ENCODE data around the gene SORCS2.

Gene SORCS2

DNA sequence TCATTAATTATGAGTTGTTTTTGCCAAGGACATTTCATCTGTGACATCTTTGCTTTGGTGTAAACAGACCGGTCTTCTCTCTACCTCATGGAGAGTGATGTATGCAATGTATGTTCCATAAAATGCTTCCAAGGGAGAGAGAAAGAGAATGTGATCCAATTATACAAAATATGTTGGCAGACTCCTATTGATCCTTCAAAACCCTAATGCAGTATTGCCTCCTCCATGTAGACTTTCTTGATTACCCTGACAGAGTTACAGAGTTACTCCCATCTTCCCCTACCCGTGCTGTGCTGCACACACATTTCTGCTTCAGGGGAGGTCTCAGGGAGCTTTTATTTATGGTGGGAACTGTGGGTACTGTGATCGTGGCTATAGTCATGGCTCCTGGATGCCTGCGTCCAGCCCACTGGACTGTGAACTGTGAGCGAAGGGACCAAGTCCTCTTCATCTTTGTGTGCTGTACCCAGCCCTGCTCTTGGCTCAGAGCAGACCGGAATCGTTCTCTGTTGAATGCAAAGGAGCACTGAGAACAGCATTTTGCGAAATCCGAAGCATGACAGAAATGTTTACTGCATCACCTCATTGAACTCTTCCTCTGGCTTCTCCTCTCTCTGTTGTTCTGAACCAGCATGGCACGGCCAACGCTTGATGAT lies 32.7 kb downstream of the SORCS2 start:
- DNase-seq: no peak

- no peak for DNase-seq
Measured at GRCh38 chr4:7226439-7226838, 34.1 kb downstream of the SORCS2 start.

DNA sequence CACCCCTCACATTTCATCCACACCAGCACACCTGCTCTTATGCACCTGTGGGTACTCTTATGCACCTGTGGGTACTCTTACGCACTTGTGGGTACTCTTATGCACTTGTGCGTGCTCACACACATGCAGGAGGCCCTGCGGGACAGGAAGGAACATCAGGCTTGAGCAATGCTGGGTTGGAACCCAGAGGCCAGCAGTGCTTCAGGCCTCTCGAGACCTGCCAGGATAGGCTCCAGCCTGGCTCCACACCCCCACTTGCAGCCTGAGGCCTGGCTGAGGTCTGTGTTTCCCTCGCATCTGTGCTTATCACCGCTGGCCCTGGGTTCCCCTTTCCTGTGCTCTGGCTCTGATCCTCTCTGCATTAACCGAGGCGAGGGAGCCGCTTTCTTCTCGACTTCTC lies 34.7 kb downstream of the SORCS2 start:
- no peak for DNase-seq

- DNase-seq: no peak
Measured at GRCh38 chr4:7228734-7229133, 36.4 kb downstream of the SORCS2 start.

- DNase-seq: no peak
Measured at GRCh38 chr4:7232061-7232650, 39.8 kb downstream of the SORCS2 start.

DNA sequence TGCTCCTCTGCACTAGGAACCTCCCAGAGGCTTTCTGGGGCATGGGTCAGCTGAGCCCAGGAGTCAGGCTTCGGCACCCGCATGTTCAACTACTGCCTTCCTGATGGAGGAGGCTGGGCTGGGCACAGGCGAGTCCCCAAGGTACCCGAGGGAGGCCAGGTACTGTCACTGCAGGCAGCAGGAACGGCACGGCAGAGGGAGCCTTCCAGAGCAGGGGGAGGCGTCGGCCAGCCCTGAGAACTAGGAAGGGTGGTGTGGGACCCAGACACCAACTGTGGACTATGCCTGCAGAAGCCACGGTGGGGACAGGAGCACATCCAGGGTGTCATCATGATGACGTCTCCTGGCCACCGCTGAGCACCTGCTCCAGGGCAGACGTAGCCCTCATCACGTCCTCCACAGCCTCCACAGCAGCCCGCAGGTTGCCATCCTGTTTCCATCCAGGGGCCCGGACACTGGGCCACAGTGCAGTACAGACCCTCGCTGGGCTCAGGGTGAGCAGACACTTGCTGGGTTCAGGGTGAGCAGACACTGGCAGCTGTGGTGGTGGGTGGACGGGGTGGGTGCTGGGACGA lies 40.8 kb downstream of the SORCS2 start:
- DNase-seq: no peak

GRCh38 chr4:7233601-7234000 lies 41.3 kb downstream of the SORCS2 start:
- DNase-seq: no peak

- no peak for DNase-seq
Measured at GRCh38 chr4:7234355-7235029, 42.2 kb downstream of the SORCS2 start.

DNA sequence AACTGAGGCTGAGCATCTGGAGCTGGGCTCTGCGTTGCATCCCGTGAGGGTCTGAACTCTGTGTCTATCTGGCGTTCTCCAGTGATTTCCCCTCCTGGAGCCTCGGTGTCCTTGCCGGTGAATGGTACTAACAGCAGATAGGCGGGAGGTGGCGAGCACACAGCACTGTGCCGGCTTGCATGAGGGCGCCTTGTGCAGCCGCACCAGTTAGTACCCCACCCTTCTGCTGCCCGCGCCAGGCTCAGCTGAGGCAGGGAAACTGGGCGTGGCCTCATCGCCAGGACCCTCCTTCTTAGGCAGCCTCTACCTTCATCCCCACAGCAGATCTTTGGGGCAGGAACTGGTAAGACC lies 42.7 kb downstream of the SORCS2 start:
- DNase-seq: no peak

DNA sequence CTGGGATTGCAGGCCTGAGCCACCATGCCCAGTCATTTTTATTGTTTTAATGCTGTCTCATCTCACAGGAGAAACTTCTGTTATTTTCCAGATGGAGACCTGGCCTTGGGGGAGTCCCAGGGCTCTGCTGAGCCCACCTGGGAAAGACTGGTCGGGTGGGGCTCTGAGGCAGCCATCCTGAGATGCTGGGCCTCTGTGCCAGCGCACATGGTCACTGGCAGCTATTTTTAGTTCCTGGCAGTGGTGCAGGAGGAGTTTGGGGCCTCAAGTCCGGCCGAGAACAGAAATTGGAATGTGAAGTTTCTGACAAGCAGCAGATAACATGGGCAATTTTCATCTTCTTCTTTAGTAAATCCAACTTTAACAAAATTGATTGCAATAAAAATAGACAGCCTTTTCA lies 44.5 kb downstream of the SORCS2 start:
- no peak for DNase-seq

GRCh38 chr4:7237873-7238272 lies 45.5 kb downstream of the SORCS2 start:
- no peak for DNase-seq

GRCh38 chr4:7238300-7238960 lies 46.1 kb downstream of the SORCS2 start:
- DNase-seq: no peak

GRCh38 chr4:7239101-7239820 lies 46.9 kb downstream of the SORCS2 start:
- DNase-seq: no peak

DNA sequence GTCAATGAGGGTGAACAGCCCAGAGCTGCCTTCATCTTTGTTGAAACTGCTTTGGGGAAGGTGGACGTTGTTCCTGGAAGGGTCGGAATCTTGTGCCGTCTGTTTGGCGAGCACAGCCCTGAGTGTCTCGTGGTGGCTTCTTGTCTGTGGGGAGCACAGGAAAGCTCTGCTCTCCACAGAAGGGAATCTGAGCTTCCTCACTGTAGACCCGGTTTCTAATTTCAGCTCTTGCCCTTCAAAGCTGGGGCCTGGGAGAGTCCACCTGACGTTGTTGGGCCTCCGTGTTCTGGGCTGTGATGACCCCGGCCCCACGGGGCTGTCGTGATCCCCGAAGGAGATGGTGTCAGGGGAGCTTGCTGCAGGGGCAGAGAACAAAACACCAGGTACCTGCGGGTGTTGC lies 47.5 kb downstream of the SORCS2 start:
- no peak for DNase-seq

GRCh38 chr4:7240306-7240705 lies 48.0 kb downstream of the SORCS2 start:
- no peak for DNase-seq

GRCh38 chr4:7241597-7242125 lies 49.3 kb downstream of the SORCS2 start:
- no peak for DNase-seq

- DNase-seq: no peak
Measured at GRCh38 chr4:7242766-7243165, 50.4 kb downstream of the SORCS2 start.

DNA sequence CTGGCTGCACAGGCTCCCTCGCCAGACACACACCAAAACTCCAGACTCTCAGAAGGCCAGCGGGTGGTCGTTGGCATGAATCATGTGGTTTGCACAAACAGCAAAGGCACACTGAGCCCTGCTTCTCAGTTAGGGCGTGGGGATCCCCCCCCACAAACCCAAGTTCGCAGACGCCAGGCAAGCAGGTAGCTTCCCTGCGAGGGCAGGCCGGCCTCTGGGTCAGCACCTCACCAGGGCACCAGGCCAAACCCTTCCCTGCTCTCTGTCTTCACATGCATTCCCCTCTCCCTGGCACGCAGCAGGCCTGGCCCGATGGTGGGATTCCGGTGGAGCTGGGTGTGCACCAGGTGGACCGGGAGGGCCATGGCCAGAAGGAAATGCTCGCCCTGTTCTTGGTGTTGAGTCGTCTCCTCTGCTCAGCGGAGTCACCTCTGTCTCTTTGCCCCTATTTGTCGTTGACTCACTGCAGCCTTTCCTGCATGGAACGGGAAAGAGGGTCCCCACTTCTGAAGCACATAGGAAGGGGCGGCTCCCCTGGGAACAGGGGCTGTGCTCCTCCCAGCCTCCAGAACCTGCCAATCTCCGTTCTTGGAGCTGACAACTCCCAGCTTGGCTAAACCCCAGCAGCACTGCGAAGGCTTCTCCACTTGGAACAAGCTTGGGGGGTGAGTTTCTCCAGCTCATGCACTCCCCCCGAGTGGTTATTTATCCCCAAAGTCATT lies 51.4 kb downstream of the SORCS2 start:
- DNase-seq: no peak

- DNase-seq: peak in 1 of 2 donors; percentile 33
Measured at GRCh38 chr4:7244331-7244665, 52.0 kb downstream of the SORCS2 start.

DNA sequence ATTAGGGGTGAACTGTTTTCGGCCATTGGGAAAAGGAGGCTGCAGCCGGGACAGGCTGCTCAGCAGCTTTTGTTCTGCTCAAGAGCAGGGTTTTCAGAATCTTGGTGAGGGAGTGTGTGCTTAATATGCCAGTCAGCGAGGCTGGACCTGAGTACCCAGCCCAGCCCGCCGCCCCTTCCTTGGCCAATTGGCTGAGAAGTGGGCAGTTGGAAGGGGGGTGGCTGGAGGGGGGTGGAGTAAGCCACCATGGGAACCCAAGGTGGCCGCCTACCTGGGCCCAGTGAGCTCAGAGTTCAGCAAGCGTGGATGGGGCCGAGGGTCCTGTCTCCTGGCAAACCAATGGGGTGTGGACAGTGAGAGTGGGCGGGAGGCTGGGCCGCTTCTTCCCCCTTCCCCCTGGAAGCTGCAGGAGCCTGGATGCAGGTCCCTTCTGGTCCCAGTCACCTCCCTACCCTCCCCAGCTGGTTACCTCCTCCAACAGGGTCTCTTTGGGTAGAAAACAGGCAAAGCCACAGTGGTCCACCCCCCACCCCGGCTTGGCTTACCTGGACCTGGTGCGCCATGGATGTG lies 52.5 kb downstream of the SORCS2 start:
- DNase-seq: peak in 1 of 2 donors; percentile 22

- DNase-seq: no peak
Measured at GRCh38 chr4:7247521-7247920, 55.2 kb downstream of the SORCS2 start.

DNA sequence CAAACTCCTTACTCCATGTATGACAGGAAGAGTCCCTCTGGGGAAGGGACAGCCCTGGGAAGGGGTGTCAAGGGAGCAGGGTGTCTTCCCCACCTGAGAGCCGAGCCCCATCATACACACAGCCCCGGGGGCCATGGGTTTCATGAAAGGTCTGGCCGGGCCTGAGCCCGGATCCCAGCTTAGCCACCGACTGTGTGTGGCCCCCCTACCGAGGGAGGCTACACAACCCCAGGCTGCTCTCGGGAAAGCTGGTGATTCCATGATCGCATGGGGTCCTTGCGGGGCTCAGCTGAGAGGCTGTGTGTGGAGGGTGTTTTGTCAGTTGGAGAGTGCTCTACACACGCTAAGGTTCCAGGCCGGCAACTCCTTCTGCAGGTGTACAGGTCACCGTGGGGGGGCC lies 55.6 kb downstream of the SORCS2 start:
- DNase-seq: no peak
